HepG2 (cell line): Measurements from ENCODE around the gene SNAPIN.

ENCODE experiments used
- CTCF ChIP-seq: sonication (generic); formaldehyde crosslinking; IDR thresholded peaks from 2 replicates; pipeline ENCODE4 v1.5.0; 2020; ENCODE audit warnings: mild to moderate bottlenecking, missing genetic modification reagents, moderate library complexity
- ELF4 ChIP-seq: sonication (generic); formaldehyde crosslinking; IDR thresholded peaks from 2 replicates; pipeline ENCODE4 v1.5.0; 2020; ENCODE audit warnings: missing genetic modification reagents, mild to moderate bottlenecking, moderate library complexity, borderline replicate concordance
- EZH2 ChIP-seq: conservative IDR thresholded peaks from 2 replicates; pipeline ENCODE4 v1.6.1; 2012; ENCODE audit warnings: mild to moderate bottlenecking, low read depth, low read length, moderate library complexity
- KDM4B ChIP-seq: sonication (generic); formaldehyde crosslinking; IDR thresholded peaks from 2 replicates; pipeline ENCODE4 v1.4.0; 2020; ENCODE audit warnings: missing genetic modification reagents
- MLX ChIP-seq: IDR thresholded peaks from 2 replicates; pipeline ENCODE4 v1.6.1; 2016
- RFX5 ChIP-seq: IDR thresholded peaks from 2 replicates; pipeline ENCODE4 v1.6.1; 2011; ENCODE audit warnings: low read depth, low read length, improper control_type of control experiment
- STAT6 ChIP-seq: sonication (generic); formaldehyde crosslinking; IDR thresholded peaks from 2 replicates; pipeline ENCODE4 v1.4.0; 2020; ENCODE audit warnings: missing genetic modification reagents, mild to moderate bottlenecking, borderline replicate concordance
- ZBTB10 ChIP-seq: sonication (generic); formaldehyde crosslinking; IDR thresholded peaks from 2 replicates; pipeline ENCODE4 v1.4.0; 2020; ENCODE audit warnings: missing genetic modification reagents, borderline replicate concordance
- ZNF234 ChIP-seq: sonication (generic); formaldehyde crosslinking; conservative IDR thresholded peaks from 2 replicates; pipeline ENCODE4 v1.5.1; 2020; ENCODE audit warnings: mild to moderate bottlenecking, missing genetic modification reagents
- ZNF724P ChIP-seq: sonication (generic); formaldehyde crosslinking; IDR thresholded peaks from 2 replicates; pipeline ENCODE4 v1.8.0; 2022; ENCODE audit warnings: missing genetic modification reagents, borderline replicate concordance
- TF ChIP-seq, protein P1 (sequence below): sonication (generic); formaldehyde crosslinking; IDR thresholded peaks from 2 replicates; pipeline ENCODE4 v1.8.1; 2023; ENCODE audit warnings: missing genetic modification reagents, inconsistent platforms, borderline replicate concordance
- TF ChIP-seq, protein P2 (sequence below): sonication (generic); formaldehyde crosslinking; IDR thresholded peaks from 2 replicates; pipeline ENCODE4 v1.4.0; 2020; ENCODE audit warnings: missing genetic modification reagents, borderline replicate concordance
- TF ChIP-seq, protein P3 (sequence below): sonication (generic); formaldehyde crosslinking; IDR thresholded peaks from 2 replicates; pipeline ENCODE4 v1.8.1; 2022; ENCODE audit warnings: mild to moderate bottlenecking, missing genetic modification reagents

GRCh38 chr1:153698923-153699714, 40.6 kb downstream of the SNAPIN start:
- no peak for TF ChIP-seq MLX (CRISPR knock-in tag)
- TF ChIP-seq, protein P1, sequence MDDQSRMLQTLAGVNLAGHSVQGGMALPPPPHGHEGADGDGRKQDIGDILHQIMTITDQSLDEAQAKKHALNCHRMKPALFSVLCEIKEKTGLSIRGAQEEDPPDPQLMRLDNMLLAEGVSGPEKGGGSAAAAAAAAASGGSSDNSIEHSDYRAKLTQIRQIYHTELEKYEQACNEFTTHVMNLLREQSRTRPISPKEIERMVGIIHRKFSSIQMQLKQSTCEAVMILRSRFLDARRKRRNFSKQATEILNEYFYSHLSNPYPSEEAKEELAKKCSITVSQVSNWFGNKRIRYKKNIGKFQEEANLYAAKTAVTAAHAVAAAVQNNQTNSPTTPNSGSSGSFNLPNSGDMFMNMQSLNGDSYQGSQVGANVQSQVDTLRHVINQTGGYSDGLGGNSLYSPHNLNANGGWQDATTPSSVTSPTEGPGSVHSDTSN (CRISPR knock-in tag), result no peak
- no peak for TF ChIP-seq CTCF (CRISPR knock-in tag)
- no peak for TF ChIP-seq RFX5
- no peak for TF ChIP-seq STAT6
- no peak for TF ChIP-seq ZNF724P (CRISPR knock-in tag)
- TF ChIP-seq, protein P2, sequence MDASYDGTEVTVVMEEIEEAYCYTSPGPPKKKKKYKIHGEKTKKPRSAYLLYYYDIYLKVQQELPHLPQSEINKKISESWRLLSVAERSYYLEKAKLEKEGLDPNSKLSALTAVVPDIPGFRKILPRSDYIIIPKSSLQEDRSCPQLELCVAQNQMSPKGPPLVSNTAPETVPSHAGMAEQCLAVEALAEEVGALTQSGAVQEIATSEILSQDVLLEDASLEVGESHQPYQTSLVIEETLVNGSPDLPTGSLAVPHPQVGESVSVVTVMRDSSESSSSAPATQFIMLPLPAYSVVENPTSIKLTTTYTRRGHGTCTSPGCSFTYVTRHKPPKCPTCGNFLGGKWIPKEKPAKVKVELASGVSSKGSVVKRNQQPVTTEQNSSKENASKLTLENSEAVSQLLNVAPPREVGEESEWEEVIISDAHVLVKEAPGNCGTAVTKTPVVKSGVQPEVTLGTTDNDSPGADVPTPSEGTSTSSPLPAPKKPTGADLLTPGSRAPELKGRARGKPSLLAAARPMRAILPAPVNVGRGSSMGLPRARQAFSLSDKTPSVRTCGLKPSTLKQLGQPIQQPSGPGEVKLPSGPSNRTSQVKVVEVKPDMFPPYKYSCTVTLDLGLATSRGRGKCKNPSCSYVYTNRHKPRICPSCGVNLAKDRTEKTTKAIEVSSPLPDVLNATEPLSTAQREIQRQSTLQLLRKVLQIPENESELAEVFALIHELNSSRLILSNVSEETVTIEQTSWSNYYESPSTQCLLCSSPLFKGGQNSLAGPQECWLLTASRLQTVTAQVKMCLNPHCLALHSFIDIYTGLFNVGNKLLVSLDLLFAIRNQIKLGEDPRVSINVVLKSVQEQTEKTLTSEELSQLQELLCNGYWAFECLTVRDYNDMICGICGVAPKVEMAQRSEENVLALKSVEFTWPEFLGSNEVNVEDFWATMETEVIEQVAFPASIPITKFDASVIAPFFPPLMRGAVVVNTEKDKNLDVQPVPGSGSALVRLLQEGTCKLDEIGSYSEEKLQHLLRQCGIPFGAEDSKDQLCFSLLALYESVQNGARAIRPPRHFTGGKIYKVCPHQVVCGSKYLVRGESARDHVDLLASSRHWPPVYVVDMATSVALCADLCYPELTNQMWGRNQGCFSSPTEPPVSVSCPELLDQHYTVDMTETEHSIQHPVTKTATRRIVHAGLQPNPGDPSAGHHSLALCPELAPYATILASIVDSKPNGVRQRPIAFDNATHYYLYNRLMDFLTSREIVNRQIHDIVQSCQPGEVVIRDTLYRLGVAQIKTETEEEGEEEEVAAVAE (CRISPR knock-in tag), result no peak
- no peak for TF ChIP-seq ZBTB10 (CRISPR knock-in tag)
- no peak for TF ChIP-seq ZNF234 (CRISPR knock-in tag)
- TF ChIP-seq, protein P3, sequence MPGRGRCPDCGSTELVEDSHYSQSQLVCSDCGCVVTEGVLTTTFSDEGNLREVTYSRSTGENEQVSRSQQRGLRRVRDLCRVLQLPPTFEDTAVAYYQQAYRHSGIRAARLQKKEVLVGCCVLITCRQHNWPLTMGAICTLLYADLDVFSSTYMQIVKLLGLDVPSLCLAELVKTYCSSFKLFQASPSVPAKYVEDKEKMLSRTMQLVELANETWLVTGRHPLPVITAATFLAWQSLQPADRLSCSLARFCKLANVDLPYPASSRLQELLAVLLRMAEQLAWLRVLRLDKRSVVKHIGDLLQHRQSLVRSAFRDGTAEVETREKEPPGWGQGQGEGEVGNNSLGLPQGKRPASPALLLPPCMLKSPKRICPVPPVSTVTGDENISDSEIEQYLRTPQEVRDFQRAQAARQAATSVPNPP, result no peak
- no peak for TF ChIP-seq KDM4B (CRISPR knock-in tag)
- TF ChIP-seq EZH2, result no peak
- TF ChIP-seq ELF4 (CRISPR knock-in tag), result no peak
